Umbilical cord (tissue), 2 donors: Measurements from ENCODE around the gene KCNIP1. TPM values are rescaled to one million over a fixed set of nuclear protein-coding genes. Genes with fewer than 3 reads are reported as not detected.

Source experiments
- DNase-seq: peaks from one replicate; pipeline ENCODE4 v3.0.0-alpha.2; 2015; ENCODE audit warnings: low spot score
- total RNA-seq: library from RNA; depleted of rRNA; stranded (reverse); fragments of >200 nt; gene quantifications from one replicate; pipeline ENCODE4 v1.2.3, GENCODE V29; 2014; ENCODE audit warnings: low replicate concordance; ENCODE audit not compliant: insufficient read depth

Gene KCNIP1
- total RNA-seq, 1 donor from 2014 or later = 2.9 TPM

- DNase-seq = no peak
Observed at GRCh38 chr5:170642066-170642735, 138.4 kb downstream of the KCNIP1 start.

GRCh38 chr5:170642776-170643436 lies 139.1 kb downstream of the KCNIP1 start:
- DNase-seq = no peak

DNA sequence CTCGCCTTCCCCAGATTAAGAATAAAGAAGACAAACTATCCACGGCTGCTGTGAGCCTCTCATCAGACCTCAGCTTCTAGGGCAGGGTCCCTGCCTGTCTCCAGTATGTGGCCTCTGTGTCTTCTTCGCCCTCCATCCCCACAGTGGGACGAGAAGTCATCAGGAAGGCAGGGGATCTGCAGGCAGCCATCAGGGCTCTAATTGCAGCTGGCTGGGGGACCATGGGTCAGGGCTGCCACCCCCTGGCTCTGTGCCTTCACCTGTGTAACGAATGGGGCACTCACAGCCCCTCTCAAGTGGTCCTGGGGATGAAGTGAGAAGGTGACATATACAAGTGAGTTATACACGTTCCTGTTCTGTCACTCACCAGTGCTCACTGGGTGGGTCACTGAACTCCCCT lies 139.8 kb downstream of the KCNIP1 start:
- DNase-seq = no peak

- no peak for DNase-seq
Observed at GRCh38 chr5:170644501-170644900, 140.7 kb downstream of the KCNIP1 start.

- DNase-seq = no peak
Observed at GRCh38 chr5:170648541-170648940, 144.7 kb downstream of the KCNIP1 start.

- no peak for DNase-seq
Observed at GRCh38 chr5:170650850-170651249, 147.0 kb downstream of the KCNIP1 start.

DNA sequence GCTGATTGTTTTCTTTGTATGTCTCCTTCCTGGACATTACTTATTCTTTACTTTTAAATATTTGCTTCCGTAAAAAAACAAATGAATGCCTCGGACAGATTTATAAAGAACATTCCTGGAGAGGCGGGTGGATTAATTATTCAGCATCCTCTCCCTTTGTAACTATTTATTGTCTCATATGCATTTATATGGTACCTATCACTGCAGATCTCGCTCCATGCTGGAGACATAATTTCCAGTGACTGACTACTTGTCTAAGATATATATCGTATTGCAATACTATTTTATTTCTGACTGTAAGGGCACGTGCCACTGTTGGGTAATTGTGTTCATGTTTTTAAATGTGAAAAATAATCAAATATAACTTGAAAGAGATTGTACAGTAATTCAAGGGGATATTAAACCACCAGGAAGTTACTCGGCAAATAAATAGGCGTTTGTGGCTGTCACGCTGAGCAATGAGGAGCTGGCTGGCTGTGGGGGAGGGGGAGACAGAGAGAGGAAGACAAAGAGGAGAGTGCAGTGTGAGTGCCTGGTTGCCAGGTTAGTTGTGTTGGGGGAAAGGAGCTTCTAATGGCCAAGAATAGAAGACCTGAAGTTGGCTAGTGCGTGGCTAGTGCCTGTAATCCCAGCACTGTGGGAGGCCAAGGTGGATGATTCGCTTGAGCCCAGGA lies 147.9 kb downstream of the KCNIP1 start:
- no peak for DNase-seq

GRCh38 chr5:170655476-170655875 lies 151.7 kb downstream of the KCNIP1 start:
- no peak for DNase-seq

- DNase-seq = no peak
Observed at GRCh38 chr5:170655920-170656319, 152.1 kb downstream of the KCNIP1 start.

DNA sequence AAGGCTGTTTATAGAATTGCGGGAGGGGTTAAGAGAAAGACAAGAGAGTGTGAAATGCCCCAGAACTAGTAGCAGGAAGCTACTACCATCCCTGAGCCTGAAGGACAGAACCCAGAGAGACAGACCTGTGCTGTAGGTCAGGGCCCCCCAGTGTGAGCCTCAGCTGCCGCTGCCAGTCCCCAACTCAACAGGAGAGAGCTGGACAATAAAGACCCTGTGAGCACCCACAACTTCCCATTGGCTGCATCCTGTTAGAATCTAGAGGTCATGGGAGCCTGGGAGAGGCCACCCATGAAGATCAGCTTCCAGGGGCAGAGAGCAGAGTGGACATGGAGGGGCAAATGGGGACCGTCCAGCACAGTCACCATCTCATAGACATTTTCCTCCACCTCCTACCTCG lies 152.5 kb downstream of the KCNIP1 start:
- DNase-seq = no peak

- DNase-seq = no peak
Observed at GRCh38 chr5:170660531-170660930, 156.7 kb downstream of the KCNIP1 start.

DNA sequence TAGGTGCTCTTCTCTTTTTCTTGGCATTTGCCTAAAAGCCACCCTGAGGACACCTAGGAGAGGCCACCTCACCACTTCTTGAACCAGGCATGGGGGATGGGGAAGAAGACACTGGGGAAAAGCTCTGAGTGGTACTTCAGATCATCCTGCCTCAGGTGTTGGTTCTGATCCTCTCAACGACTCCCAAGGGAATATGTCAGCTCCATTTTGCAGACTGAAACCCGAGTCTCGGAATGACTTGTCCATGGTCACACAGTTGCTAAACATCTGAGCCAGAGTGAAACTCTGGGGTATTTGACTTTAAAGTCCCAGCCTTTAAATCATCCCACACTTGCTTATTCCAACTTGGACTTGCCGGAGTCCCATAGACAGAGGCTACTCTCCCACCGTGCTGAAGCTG lies 159.1 kb downstream of the KCNIP1 start:
- DNase-seq = no peak

- no peak for DNase-seq
Observed at GRCh38 chr5:170678811-170679210, 175.0 kb downstream of the KCNIP1 start.

GRCh38 chr5:170681013-170681433 lies 177.2 kb downstream of the KCNIP1 start:
- peak; percentile 68 for DNase-seq

GRCh38 chr5:170691657-170692056 lies 187.8 kb downstream of the KCNIP1 start:
- no peak for DNase-seq

- no peak for DNase-seq
Observed at GRCh38 chr5:170693701-170694100, 189.9 kb downstream of the KCNIP1 start.

GRCh38 chr5:170694911-170695310 lies 191.1 kb downstream of the KCNIP1 start:
- no peak for DNase-seq

- DNase-seq = no peak
Observed at GRCh38 chr5:170697031-170697430, 193.2 kb downstream of the KCNIP1 start.

- DNase-seq = no peak
Observed at GRCh38 chr5:170700503-170700902, 196.7 kb downstream of the KCNIP1 start.

GRCh38 chr5:170701334-170701733 lies 197.5 kb downstream of the KCNIP1 start:
- DNase-seq = no peak

GRCh38 chr5:170704417-170705192 lies 200.8 kb downstream of the KCNIP1 start:
- DNase-seq = no peak

DNA sequence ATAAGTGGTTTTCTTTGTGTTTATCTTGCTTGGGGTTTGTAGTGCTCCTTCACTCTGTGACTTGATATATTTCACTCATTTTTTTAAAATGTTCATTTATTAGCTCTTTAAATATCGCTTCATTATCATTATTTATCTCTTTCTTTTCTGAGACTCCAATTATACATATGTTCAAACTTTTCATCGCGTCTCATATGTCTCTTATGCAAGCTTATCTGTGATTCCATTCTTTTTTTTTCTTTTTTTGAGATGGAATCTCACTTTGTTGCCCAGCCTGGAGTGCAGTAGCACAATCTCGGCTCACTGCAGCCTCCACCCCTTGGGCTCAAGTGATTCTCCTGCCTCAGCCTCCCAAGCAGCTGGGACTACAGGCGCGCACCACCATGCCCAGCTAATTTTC lies 205.8 kb downstream of the KCNIP1 start:
- no peak for DNase-seq
